Pancreas (tissue), 10 donors: ENCODE results near the gene VPS13D. TPM values are rescaled to one million over a fixed set of nuclear protein-coding genes. Genes with fewer than 3 reads are reported as not detected.
"Not testable (repeated sequence)": the region's sequence is repeated elsewhere in the genome, so short reads cannot be mapped to it uniquely, and the experiment has no call there.

ENCODE experiments used
- ATAC-seq, 4 donors: fragments of 200-7000 bp; cut with Tn5 transposase; one replicate each; pipeline versions ENCODE4 v1.8.0 to v1.9.1; 2020; ENCODE audit warnings: mild to moderate bottlenecking in 4 of 4, moderate library complexity in 4 of 4
- DNase-seq, 6 donors: peaks; one replicate each; pipeline ENCODE4 v3.0.0-alpha.2; 2020
- FAIRE-seq: peaks from 2 replicates; lab custom pipeline; 2012; peaks lifted over from hg19 to GRCh38; lab: Jason Lieb, UNC
- H3K27ac ChIP-seq, 4 donors: fragments of 200-600 bp; sonication (generic); 1 replicate in 3 of 4; 2 replicates in 1 of 4; pipeline versions ENCODE4 v1.5.0 to v1.8.0; 2020
- H3K27me3 ChIP-seq, 4 donors: fragments of 200-600 bp; one replicate each; pipeline ENCODE4 v1.8.0; 2021
- H3K36me3 ChIP-seq, 3 donors: fragments of 200-600 bp; sonication (generic) in 1 of 3; one replicate each; pipeline versions ENCODE4 v1.5.0 to v1.8.0; 2020 to 2021
- H3K4me1 ChIP-seq, 3 donors: fragments of 200-600 bp; one replicate each; pipeline ENCODE4 v1.8.0; 2021
- H3K4me3 ChIP-seq, 4 donors: fragments of 200-600 bp; sonication (generic) in 2 of 4; one replicate each; pipeline versions ENCODE4 v1.5.0 to v1.8.0; 2020 to 2021
- H3K9me3 ChIP-seq, 4 donors: fragments of 200-600 bp; one replicate each; pipeline ENCODE4 v1.8.0; 2021
- WGBS, 2 donors: extraction: QIAGEN DNeasy Blood & Tissue Kit; methylation state at CpG; one replicate each; pipeline ENCODE4 v1.1.7; 2013; 5-methylcytosine and 5-hydroxymethylcytosine counted together
- intact Hi-C, 3 donors: fragments of 100-400 bp; cut with DNase I; formaldehyde crosslinking; loops; one replicate each; pipeline versions ENCODE4 v1.11.1 to v1.14.2; 2022
- polyA plus RNA-seq, 2 donors: library from polyadenylated mRNA; stranded (reverse); fragments of 200-250 nt; gene quantifications; one replicate each; pipeline ENCODE4 v1.2.3, GENCODE V29; 2013
- total RNA-seq, 6 donors: library from RNA; stranded (reverse); fragmentation: NEBNext Ultra II Directional in 4 of 6; extraction: Animal tissue kit (Norgen Biotek cat#: 25700) in 4 of 6; gene quantifications; one replicate each; pipeline versions ENCODE4 v1.2.1 to v1.2.4, GENCODE V29; 2021 to 2023
- TF ChIP-seq, protein P1 (sequence below), 4 donors: fragments of 200-600 bp; sonication (generic) in 3 of 4; IDR thresholded peaks; one replicate each; pipeline versions ENCODE4 v1.5.0 to v1.8.0; 2021; ENCODE audit warnings: antibody characterized with exemption in 4 of 4
- donor health status: healthy with polysubstance abuse.
- donor health status: DM: no; HTN: no; CAD: no; lungs with moderate emphysema.
- donor health status: DM: no; HTN: no; CAD: no.
- donor health status: control.
- donor health status: control.
- donor health status: Bipolar disorder and iron deficiency.
- donor health status: DM: yes; HTN: yes; CAD: no.
- donor health status: DM: no; HTN: no; CAD: no.
- donor health status: DM: no; HTN: no; CAD: no.
- donor health status: DM: yes; HTN: yes; CAD: no.

The VPS13D gene
- total and polyA plus RNA-seq, 8 donors, result 13.7 to 39.0 (median 24.8) TPM

DNA sequence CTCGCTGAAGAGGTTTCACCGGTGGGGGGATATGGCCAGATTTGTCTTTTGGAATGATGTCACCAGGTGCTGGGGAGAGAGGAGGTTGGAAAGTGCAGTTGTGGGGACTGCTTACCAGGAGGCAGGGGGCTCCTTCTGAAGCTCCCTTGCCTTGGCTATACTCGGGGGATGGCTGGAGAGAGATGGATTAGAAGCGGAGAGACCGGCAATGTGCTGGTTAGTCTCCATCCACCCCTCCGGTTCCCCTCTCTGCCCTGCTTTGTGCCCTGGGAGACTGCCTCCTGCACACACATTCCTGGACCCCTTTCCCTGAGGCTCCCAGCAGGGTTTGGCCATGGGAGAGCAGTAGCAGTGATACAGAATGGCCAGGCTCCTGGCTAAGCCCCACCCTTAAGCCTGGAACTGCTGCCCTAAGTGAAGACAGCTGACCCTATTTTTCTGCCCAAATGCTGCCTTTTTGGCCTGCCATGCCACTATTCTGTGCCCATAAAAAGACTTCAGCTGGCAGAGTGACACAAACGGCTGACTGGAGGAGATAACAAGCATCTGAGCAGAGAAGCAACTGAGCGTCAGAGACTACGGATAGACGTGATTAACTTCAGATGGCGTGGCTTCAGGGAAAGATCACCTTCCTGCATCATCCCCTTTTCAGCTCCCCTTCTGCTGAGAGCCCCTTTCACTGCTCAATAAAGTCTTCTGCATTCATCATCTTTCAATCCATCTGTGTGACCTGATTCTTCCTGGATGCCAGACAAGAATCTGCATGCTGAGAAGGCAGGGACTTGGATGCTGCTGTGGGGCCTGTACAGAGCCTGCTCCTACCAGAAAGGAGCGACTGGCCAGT is 14.5 kb upstream of the VPS13D start:
- no peak for ATAC-seq
- TF ChIP-seq, protein P1, sequence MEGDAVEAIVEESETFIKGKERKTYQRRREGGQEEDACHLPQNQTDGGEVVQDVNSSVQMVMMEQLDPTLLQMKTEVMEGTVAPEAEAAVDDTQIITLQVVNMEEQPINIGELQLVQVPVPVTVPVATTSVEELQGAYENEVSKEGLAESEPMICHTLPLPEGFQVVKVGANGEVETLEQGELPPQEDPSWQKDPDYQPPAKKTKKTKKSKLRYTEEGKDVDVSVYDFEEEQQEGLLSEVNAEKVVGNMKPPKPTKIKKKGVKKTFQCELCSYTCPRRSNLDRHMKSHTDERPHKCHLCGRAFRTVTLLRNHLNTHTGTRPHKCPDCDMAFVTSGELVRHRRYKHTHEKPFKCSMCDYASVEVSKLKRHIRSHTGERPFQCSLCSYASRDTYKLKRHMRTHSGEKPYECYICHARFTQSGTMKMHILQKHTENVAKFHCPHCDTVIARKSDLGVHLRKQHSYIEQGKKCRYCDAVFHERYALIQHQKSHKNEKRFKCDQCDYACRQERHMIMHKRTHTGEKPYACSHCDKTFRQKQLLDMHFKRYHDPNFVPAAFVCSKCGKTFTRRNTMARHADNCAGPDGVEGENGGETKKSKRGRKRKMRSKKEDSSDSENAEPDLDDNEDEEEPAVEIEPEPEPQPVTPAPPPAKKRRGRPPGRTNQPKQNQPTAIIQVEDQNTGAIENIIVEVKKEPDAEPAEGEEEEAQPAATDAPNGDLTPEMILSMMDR (IDR thresholded peaks at IDR 0.05), result no peak
- Histone ChIP-seq H3K27ac (no peak overlapping the region), H3K9me3 (no peaks in the 10 kb centered on the region), H3K27me3 (no peaks in the 10 kb centered on the region), H3K4me3 (no peak overlapping the region), H3K4me1 (no peaks in the 10 kb centered on the region), H3K36me3 (no peaks in the 10 kb centered on the region)
- no peak for FAIRE-seq
- no peak for DNase-seq
- intact Hi-C loops, result no loop called here
- 73 to 79% methylated on average over 11 to 12 of the region's 12 CpGs for WGBS, 2 donors

DNA sequence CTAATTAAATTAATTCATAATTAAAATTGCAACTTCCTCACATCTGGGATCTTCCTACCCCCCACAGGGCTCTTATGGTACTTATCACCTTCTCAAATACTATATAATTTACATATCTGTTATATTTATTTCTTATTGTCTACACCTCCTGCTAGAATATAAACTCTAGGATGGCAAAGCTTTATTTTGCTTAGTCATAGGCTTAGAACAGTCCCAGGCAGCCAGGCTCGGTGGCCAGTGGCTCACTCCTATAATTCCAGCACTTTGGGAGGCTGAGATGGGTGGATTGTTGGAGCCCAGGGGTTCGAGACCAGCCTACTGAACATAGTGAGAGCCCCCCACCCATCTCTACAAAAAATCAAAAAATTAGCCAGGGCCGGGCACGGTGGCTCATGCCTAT is 10.0 kb upstream of the VPS13D start:
- 73 to 81% methylated on average over 4 of the region's 4 CpGs for WGBS, 2 donors
- TF ChIP-seq, protein P1 (IDR thresholded peaks at IDR 0.05), result no peak
- Histone ChIP-seq H3K27ac (no peak overlapping the region), H3K27me3 (no peaks in the 10 kb centered on the region), H3K4me3 (no peak overlapping the region), H3K9me3 (no peaks in the 10 kb centered on the region), H3K36me3 (no peaks in the 10 kb centered on the region), H3K4me1 (no peaks in the 10 kb centered on the region)
- FAIRE-seq (no peak), DNase-seq (no peak), ATAC-seq (no peak)
- intact Hi-C loops, result no loop called here

DNA sequence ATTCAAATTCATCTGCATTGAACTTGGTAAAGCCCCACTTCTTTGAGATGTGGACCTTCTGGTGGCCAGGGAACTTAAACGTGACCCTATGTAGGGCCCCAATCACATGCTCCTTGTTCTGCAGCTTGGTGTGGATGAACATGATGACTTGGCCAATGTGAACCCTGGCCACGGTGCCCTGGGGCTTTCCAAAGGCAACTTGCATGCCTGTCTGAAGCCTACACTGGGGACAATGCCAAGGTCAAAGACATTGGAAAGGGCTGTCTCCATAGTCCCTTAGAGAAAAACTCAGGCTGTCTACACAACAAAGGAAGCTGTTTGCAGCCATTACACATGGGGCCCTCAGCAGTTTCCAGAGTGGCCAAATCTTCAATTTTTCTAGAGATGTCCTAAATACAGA is 8.9 kb upstream of the VPS13D start:
- peak in 2 of 4 donors; percentile 29 to 58 for ATAC-seq
- FAIRE-seq, result no peak
- DNase-seq, result no peak

DNA sequence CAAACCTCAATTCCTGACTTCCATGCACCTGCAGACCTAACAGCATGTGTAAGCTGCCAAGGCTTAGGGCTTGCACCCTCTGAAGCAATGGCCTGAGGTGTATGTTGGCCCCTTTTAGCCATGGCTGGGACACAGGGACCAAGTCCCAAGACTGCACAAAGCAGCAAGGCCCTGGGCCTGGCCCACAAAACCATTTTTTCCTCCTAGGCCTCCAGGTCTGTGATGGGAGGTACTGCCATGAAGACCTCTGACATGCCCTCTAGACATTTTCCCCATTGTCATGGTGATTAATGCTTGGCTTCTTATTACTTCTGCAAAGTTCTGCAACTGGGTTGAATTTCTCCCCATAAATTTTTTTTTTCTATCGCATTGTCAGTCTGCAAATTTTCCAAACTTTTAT is 7.1 kb upstream of the VPS13D start:
- 97 to 100% methylated on average over 1 of the region's 1 CpG for WGBS, 2 donors

More for the DNA sequence above, 8.9 kb upstream of the VPS13D start:
- H3K27me3 ChIP-seq, result no peaks in the 10 kb centered on the region
- intact Hi-C loops, result no loop called here
- TF ChIP-seq, protein P1 (IDR thresholded peaks at IDR 0.05), result no peak
- H3K27ac ChIP-seq, result no peak overlapping the region
- H3K4me1 ChIP-seq, result no peaks in the 10 kb centered on the region
- 54 to 56% methylated on average over 2 of the region's 2 CpGs for WGBS, 2 donors
- H3K36me3 ChIP-seq, result no peaks in the 10 kb centered on the region
- no peak overlapping the region for H3K4me3 ChIP-seq
- H3K9me3 ChIP-seq, result no peaks in the 10 kb centered on the region

GRCh38 chr1:12224092-12224491 is 5.7 kb upstream of the VPS13D start:
- intact Hi-C loops, FAIRE-seq, H3K27me3 ChIP-seq, H3K36me3 ChIP-seq, ATAC-seq, H3K4me3 ChIP-seq, H3K4me1 ChIP-seq, DNase-seq, H3K9me3 ChIP-seq, H3K27ac ChIP-seq: not testable (repeated sequence)
- WGBS, 2 donors, result 85 to 86% methylated on average over 6 of the region's 6 CpGs

More for the DNA sequence above, 7.1 kb upstream of the VPS13D start:
- ATAC-seq, DNase-seq, H3K9me3 ChIP-seq, H3K27ac ChIP-seq, H3K4me1 ChIP-seq, H3K36me3 ChIP-seq, H3K27me3 ChIP-seq, H3K4me3 ChIP-seq, FAIRE-seq, intact Hi-C loops: not testable (repeated sequence)

DNA sequence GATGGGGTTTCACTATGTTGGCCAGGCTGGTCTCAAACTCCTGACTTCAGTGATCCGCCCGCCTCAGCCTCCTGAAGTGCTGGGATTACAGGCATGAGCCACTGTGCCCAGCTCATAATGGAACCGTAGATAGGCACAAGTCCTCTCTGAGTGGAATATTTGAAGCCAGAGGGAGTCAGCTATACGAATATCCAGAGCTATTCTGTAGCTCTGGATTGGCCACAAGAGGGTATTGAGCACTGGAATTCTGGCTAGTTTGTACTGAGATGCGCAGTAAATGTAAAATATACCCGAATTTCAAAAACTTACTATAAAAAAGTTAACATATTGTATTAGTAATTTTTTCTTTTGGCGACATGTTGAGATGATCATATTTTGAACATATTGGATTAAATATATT is 851 bp upstream of the VPS13D start:
- no peak overlapping the region for H3K27ac ChIP-seq
- WGBS, 2 donors, result 75 to 82% methylated on average over 7 of the region's 7 CpGs
- no peak overlapping the region for H3K4me3 ChIP-seq
- H3K27me3 ChIP-seq, result no peaks in the 10 kb centered on the region
- H3K4me1 ChIP-seq, result peaks cover 6 to 14% (median 6%) of the 10 kb centered on the region in 3 donors
- DNase-seq (no peak), FAIRE-seq (no peak), ATAC-seq (no peak)
- no peaks in the 10 kb centered on the region for H3K36me3 ChIP-seq
- intact Hi-C loops, result no loop called here
- TF ChIP-seq, protein P1 (IDR thresholded peaks at IDR 0.05), result no peak
- H3K9me3 ChIP-seq, result no peaks in the 10 kb centered on the region
